Cortex of kidney (tissue), 1 donor: Measurements from ENCODE around the gene CLTA.
"Not testable (repeated sequence)": the region's sequence is repeated elsewhere in the genome, so short reads cannot be mapped to it uniquely, and the experiment has no call there.

Experiments
- DNase-seq: peaks from one replicate; lab custom pipeline; 2025; lab: John Stamatoyannopoulos, UW

CLTA gene

DNA sequence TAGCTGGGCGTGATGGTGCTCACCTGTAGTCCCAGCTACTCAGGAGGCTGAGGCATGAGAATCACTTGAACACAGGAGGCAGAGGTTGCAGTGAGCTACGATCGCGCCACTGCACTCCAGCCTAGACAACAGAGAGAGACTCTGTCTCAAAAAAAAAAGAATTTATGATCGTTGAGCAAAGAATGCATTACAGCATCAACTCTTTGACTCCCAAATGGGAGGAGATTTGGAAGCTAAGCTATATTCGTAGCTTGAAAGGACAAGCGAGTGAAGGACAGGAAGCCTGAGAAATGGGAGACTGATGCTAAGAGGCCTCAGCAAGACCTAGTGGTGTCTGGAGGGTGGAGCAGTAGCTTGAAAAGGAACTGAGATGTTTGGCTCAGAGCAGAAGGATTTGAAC is 31.8 kb upstream of the CLTA start:
- DNase-seq, result no peak

DNA sequence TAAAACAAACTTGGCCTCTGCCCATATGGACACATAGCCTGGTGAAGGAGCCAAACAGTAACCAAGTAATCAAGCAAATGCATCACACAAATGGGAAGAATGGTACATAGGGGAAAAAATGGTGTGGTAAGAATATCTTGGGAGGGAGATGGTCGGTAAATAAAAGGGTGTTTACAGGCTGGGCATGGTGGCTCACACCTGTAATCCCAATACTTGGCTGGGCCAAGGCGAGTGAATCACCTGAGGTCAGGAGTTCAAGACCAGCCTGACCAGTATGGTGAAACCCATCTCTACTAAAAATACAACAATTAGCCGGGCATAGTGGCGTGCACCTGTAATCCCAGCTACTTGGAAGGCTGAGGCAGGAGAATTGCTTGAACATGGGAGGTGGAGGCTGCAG is 31.2 kb upstream of the CLTA start:
- DNase-seq, result not testable (repeated sequence)

DNA sequence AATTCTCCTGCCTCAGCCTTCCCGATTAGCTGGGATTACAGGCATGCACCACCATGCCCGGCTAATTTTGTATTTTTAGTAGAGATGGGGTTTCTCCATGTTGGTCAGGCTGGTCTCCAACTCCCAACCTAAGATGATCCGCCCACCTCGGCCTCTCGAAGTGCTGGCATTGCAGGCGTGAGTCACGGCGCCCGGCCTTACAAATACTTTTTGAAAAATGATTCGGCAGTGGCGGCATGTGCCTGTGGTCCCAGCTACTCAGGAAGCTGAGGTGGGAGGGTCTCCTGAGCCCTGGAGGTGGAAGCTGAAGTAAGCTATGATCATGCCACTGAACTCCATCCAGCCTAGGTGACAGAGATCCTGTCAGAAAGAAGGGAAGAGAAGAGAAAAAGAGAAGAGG is 30.6 kb upstream of the CLTA start:
- DNase-seq, result not testable (repeated sequence)

DNA sequence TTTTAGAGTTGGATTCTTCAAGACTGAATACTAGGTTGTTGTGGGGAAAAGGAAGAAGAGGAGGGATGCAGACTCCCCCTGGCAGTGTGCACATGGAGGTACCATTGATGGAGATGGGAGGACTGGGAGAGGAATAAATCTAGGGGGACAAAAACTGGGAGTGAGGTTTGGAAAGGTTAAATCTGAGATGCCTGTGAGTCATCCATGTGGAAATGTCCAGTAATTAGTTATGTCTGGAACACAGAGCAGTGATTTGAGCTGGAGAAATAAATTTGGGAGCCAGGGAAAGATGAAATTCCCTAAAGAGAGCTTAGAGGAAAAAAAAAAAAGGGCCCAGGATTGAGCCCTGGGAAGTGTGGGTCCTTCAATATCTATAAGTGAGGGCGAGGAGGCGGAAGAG is 29.5 kb upstream of the CLTA start:
- DNase-seq, result no peak

DNA sequence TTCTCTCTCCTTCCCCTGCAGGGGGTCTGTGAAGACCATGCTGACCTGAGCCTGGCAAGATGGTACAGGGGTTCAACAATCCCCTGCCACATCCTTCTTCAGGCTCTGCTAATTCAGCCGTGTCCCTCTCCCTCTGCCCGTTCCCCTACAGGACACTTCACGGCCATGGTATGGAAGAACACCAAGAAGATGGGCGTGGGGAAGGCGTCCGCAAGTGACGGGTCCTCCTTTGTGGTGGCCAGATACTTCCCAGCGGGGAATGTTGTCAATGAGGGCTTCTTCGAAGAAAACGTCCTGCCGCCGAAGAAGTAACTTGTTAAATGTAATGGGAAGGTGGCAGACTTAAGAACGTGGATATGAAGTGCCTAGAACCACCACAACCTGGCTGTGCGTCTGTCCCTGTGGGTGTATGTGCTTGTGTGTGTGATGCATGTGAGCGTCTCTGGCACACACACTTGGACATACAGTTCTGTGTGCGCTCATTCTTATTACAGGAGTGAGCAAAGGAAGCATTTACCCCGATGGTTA is 28.4 kb upstream of the CLTA start:
- DNase-seq, result no peak

DNA sequence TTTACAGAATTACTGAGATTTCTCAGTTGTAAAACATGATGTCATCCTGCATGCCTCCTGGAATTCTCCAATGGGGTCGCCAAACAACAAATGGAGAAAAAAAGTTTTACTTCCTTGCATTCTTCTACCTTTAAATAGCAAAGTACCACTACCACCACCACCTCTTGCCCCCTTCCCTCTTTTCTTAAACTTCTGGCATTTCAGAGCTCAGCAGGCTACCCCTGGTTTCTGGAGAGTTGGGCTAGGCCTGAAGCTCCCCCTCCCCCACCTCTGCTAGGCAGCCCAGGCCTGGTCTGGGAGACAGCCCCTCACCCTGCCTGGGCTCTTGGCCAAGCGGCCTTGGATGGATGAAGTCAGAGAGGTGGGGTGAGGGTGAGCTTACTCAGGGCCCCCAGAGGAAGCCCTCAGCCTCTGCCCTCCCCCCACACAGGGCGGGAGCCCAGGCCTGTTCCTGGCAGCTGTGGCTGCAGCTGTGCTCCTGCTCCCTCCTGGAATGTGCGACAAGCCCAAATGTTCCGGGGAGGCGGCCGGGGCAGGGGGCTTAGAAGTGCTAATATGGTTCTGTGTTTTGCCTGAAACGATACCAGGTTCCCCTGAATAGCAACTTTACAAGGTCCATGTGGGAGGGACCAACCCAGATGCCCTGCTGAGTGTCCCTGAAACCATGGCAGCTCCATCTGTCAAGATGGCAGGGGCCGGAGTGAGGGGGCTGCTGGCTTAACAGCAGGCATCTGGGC is 27.5 kb upstream of the CLTA start:
- DNase-seq, result no peak

DNA sequence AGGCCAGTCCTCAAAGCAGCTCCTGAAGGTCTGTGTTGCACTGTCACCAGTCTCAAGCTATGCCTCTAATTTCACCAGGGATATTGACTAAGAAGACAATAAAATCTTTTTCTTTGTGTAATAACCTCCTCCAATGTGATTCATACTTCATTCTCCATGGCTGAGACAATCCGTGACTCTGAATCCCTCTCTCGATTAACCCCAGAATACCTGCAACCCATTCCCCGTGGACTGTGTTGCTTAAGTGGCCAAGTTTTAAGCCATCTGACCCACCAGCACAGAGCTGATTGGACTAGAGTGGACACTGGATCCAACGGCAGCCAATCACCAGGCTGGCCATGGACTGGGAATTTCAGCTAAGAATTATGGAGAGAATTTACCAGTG is 26.9 kb upstream of the CLTA start:
- no peak for DNase-seq

DNA sequence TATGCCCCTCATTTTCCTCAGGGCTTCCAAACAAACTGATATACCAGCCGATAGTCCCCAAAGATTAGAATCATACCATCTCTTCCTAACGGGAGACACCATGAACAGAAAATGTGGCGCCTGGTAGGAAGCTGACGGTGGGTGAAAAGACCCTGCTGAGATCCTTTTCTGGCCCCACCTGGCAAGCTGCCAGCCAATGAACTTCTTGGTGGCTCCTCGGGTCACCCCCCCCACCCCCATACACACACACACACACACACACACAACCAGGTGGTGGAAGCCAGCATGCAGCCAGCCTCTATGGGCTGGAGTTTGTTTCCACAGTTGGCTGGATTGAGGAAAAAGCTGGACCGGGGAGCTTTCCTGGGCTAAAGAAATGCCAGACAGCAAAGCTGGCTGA is 26.3 kb upstream of the CLTA start:
- DNase-seq, result no peak

DNA sequence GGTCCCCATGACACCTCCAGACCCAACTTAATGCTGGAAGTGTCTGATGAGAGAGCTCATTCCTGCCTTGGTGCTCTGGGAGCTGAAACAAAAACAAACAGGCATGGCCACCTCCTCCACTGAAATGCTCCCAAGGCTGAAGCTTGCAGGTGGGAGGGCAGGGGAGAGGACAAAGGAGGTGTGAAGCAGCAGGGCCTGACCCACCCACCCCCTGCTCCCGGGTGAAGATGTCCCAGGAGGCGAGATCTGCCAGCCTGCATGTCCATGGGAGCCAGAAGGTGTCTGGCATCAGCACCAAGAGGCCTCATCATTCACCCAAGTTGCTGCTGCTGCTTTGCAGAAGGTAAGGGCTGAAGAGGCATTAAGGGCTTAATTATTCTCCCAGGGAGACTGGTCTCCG is 25.7 kb upstream of the CLTA start:
- no peak for DNase-seq

DNA sequence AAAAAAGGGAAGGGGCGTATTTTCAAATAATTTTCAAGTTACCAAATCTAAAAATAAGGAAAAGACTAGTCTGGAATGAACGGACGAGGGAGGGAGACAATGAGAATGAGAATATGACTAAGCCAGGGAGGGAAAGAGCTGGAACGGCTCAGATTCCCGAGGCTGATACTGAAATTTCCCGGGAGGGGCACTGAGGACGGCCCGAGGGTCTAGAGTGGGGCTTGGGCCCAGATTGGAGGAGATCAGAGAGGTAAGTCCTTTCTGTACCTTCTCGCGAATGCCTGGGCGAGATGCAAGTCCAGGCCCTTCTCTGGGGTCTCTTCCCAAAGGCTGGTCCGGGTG is 24.9 kb upstream of the CLTA start:
- no peak for DNase-seq

DNA sequence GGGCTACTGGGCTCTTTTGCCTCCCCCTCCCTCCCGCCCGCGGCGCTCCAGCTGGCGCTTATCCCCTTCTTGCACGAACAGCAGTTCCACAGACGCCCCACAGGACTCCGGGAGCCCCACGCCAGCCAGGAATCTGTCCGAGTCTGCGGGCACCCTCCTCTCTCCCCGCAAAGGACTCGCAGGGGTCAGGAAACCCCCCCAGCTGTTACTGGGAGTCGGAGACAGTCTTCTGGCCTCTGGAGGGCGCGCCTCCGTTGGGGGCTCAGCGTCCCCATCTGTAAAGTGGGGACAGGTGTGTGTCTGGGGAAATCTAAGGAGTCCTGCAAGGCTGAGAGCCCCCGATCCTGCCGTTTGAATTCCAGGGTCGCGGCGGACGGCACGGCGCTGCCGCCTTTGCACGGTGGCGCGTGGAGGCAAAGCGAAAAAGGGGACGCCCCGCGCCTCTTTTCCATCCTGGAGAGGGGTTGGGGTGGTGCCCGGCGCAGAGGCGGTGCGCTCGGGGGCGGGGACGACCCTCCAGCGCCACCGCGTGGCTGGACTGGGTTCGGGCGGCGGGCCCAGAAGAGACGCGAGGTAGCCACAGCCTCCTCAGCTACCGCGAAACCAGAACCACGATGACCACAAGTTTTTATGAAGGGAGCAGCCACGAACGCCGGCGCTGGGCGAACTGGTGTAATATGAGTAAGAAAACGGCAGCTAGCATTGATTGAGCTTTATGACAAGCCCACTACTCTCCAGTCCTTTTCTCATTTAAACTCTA is 24.4 kb upstream of the CLTA start:
- no peak for DNase-seq

DNA sequence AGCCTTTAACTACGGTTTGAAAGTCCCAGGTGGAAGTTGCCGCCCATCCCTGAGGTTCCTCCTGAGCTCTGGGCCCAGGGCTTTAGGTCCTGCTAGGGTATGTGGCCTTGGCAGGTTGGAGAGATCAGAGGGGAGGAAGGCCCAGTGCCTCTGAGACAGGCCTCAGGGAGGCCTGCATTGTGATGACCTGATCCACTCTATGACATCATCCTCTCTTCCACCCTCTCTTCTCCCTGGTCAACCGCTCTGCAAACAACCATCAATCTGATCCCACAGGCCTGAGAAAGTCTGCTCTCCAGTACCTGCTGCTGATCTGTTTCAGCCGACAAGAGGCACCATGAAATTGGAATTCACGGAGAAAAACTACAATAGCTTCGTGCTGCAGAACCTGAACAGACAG is 21.6 kb upstream of the CLTA start, which contains the start of gene CCIN:
Gene CCIN, plus strand, starts transcription at position 223 of the 400 bp plus-strand sequence. Its CDS starts 115 bp downstream, at position 338.
- no peak for DNase-seq

DNA sequence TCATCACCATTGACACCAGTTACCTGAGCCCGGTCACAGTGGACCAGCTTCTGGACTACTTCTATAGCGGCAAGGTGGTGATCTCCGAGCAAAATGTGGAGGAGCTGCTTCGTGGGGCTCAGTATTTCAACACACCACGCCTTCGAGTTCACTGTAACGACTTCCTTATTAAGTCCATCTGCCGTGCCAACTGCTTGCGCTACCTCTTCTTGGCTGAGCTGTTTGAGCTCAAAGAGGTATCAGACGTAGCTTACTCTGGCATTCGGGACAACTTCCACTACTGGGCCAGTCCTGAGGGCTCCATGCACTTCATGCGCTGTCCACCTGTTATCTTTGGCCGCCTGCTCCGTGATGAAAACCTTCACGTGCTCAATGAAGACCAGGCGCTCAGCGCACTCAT is 21.0 kb upstream of the CLTA start:
- DNase-seq, result no peak

DNA sequence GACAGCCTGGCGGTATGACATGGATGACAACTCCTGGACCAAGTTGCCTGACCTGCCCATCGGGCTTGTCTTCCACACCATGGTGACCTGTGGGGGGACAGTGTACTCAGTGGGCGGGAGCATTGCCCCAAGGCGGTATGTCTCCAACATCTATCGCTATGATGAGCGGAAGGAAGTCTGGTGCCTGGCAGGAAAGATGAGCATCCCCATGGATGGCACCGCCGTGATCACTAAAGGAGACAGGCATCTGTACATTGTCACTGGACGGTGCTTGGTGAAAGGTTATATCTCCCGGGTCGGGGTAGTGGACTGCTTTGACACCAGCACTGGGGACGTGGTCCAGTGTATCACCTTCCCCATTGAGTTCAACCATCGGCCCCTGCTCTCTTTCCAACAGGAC is 20.2 kb upstream of the CLTA start:
- DNase-seq, result no peak

DNA sequence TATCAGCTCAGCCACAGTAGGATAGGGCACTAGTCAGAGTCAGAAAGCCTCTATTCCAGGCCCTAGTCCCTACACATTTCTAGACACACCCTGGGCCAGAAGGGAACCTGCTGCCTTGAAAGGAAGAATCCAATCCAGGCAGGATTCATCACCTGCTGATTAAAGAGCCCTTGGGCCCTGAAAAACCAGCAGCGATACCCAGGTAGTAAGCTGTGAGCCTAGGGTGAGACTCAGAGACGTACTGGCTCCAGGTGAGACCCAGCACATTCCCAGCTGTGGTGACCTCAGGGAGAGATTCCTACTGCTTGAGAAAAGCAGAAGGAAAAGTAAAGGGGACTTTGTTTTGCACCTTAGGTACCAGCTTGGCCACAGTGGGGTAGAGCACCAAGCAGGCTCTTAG is 16.9 kb upstream of the CLTA start:
- DNase-seq, result no peak

DNA sequence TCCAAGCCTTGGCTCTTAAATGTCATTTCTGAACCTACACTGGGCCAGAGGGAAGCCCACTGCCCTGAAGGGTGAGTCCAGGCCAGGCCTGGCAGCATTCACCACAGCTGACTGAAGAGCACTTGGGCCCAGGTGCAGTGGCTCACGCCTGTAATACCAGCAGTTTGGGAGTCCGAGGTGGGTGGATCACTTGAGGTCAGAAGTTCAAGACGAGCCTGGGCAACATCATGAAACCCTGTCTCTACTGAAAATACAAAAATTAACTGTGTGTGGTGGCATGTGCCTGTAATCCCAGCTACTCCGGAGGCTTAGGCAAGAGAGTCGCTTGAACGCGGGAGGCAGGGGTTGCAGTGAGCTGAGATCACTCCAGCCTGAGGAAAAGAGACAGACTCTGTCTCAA is 16.4 kb upstream of the CLTA start:
- no peak for DNase-seq

DNA sequence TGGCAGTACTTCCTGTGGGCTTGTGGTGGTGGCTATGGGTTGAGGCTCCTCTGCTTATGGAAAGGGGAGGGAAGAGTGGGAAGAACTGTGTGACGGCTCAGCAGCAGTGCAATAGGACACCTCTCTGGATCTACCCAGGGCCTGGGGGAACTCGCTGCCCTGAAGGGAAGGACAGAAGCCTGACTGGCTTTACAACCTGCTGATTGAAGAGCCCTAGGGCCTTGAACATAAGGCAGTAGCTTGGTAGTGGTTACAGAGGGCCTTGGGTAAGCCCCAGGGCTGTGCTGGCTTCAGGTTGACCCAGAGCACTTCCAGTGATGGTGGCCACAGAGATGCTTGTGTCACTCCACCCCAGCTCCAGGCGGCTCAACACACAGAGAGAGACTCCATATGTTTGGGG is 16.0 kb upstream of the CLTA start:
- no peak for DNase-seq

DNA sequence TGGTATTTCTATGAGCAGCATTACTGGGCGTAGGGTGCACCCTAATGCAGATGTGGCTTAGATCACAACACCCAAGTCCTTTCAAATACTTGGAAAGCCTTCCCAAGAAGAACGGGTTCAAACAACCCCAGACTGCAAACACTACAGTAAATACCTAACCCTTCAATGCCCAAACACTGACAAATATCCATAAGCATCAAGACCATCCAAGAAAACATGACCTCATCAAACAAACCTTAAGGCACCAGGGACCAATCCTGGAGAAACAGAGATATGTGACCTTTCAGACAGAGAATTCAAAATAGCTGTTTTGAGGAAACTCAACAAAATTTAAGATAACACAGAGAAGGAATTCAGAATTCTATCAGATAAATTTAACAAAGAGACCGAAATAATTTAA is 15.5 kb upstream of the CLTA start:
- DNase-seq, result not testable (repeated sequence)

DNA sequence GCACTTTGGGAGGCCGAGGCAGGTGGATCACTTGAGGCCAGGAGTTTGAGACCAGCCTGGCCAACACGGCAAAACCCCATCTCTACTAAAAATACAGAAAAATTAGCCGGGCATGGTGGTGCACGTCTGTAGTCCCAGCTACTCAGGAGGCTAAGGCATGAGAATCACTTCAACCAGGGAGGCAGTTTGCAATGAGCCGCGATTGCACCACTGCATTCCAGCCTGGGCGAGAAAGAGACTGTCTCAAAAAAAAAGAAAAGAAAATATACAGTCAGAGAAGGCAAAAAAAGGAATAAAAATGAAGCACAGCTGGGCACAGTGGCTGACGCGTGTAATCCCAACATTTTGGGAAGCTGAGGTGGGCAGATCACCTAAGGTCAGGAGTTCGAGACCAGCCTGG is 14.2 kb upstream of the CLTA start:
- DNase-seq, result not testable (repeated sequence)

DNA sequence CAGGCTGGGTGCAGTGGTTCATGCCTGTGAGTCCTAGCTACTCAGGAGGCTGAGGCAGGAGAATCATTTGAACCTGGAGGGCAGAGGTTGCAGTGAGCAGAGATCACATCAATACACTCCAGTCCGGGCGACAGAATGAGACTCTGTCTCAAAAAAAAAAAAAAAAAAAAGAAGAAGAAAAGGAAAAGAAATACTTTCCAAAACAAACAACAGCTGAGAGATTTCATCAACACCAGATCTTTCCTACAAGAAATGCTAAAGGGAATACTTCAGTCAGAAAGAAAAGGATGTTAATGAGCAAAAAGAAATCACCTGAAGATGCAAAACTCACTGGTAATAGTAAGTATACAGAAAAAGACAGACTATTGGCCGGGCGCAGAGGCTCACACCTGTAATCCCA is 13.2 kb upstream of the CLTA start:
- no peak for DNase-seq

DNA sequence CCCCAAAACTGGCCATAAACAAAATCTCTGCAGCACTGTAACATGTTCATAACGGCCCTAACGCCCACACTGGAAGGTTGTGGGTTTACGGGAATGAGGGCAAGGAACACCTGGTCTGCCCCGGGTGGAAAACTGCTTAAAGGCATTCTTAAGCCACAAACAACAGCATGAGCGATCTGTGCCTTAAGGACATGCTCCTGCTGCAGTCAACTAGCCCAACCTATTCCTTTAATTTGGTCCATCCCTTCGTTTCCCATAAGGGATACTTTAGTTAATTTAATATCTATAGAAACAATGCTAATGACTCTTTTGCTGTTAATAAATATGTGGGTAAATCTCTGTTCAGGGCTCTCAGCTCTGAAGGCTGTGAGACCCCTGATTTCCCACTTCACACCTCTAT is 10.5 kb upstream of the CLTA start:
- not testable (repeated sequence) for DNase-seq

DNA sequence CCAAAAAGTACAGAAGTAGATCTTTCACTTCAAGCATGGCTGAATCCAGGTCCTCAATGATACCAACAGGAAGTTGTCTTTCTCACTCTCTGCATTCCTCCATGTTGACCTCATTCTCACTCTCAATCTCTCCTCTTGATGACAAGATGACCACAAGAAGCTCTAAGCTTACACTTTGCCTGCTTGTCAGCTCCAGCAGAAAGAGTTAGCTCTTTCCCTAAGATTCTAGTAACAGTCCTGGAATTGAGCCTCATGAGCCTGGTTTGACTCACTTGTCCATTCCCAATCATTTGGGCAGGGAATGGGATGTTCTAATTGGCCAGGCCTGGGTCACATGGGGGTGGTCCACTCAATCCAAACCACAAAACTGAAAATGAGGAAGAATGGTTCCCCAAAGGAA is 3.3 kb upstream of the CLTA start:
- DNase-seq, result no peak

DNA sequence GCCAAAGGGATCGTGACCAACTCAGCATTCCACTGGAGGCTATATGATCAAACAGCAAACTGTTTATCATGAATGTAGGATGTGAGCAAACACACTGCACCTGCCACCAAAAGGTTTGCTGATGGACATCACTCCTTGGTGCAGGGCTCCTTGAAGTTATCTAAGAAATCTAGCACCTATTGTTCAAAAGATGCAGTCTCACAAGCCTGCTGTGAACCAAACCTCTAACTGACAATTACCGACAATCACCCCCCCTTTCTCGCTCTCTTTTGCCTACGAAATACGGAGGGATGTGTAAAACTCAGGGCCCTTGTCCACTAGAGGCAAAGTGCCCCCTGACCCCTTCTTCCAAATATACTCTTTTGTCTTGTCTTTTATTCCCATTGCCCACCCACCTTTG is 2.5 kb upstream of the CLTA start:
- no peak for DNase-seq

DNA sequence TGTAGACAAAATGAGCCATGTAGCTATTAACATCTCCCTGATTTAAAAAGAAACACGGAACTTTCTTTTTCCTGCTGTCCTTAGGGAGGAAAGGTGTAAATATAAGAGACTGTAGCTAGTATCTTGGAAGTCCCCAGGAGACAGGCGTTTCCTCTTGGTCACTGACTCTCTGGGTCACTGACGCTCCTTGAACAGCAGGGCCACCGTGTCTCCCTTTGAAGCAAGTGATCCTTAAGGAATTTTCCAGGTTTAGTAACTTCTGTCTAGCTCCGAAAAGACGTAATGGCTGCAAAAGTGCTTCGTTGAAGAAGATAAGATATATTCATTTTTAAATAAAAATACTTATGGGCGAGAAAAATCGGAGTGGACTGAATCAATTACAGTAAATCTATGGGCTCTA is 745 bp upstream of the CLTA start:
- no peak for DNase-seq
